Right atrium auricular region (tissue), 2 donors: Measurements from ENCODE around the gene BEGAIN. TPM values are rescaled to one million over a fixed set of nuclear protein-coding genes. Genes with fewer than 3 reads are reported as not detected.
A peak's percentile ranks its signal among the peaks of the same experiment; 100 is the strongest.

ENCODE experiments used
- DNase-seq: peaks from one replicate; pipeline ENCODE4 v3.0.0-alpha.2; 2019; ENCODE audit warnings: low spot score
- H3K27ac ChIP-seq, 2 donors: fragments of 200-600 bp; sonication (generic); 1 replicate in 1 of 2; 2 replicates in 1 of 2; pipeline ENCODE4 v1.5.1; 2016 to 2019
- H3K27me3 ChIP-seq, 2 donors: fragments of 200-600 bp; sonication (generic); one replicate each; pipeline versions ENCODE4 v1.5.1 to v1.6.0; 2017 to 2019
- H3K36me3 ChIP-seq: fragments of 200-600 bp; sonication (generic); one replicate; pipeline ENCODE4 v1.5.1; 2016
- H3K4me1 ChIP-seq, 2 donors: fragments of 200-600 bp; sonication (generic); one replicate each; pipeline versions ENCODE4 v1.5.1 to v1.6.0; 2017 to 2019
- H3K4me3 ChIP-seq, 2 donors: fragments of 200-600 bp; sonication (generic); 1 replicate in 1 of 2; 2 replicates in 1 of 2; pipeline ENCODE4 v1.5.1; 2017 to 2019; ENCODE audit warnings: mild to moderate bottlenecking in 1 of 2, moderate library complexity in 1 of 2
- H3K9me3 ChIP-seq, 2 donors: fragments of 200-600 bp; sonication (generic); one replicate each; pipeline ENCODE4 v1.5.1; 2019
- total RNA-seq, 2 donors: library from RNA; depleted of rRNA; stranded (reverse); fragments of >200 nt; gene quantifications; one replicate each; pipeline ENCODE4 v1.1.0, GENCODE V29; 2016
- TF ChIP-seq, protein P1 (sequence below), 2 donors: fragments of 200-600 bp; sonication (generic); IDR thresholded peaks; one replicate each; pipeline ENCODE4 v1.5.1; 2019; ENCODE audit warnings: antibody characterized with exemption in 2 of 2

The BEGAIN gene
- total RNA-seq, 2 donors from 2014 or later = 0.93 to 5.7 TPM

DNA sequence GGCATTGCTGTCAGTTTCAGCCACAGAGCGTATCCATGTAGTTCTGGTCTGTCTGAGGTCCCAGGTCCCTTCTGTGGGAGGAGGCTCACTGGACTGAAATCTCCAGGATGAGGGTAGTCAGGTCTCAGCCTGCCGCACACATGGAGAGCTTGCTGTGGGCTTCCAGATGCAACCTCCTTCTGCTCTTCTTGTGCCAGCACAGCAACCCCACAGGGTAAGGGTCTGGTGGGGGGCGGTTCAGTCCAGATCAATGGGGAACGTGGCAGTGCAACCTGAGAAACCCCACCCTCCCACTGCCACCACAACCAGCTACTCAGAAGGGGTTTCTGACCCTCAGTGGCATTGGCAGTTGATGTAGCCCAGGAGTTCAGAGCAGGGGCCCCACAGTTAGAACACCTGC is 61.2 kb downstream of the BEGAIN start:
- no peak overlapping the region for H3K4me3 ChIP-seq
- H3K9me3 ChIP-seq = no peaks in the 10 kb centered on the region
- no peaks in the 10 kb centered on the region for H3K4me1 ChIP-seq
- no peak overlapping the region for H3K27ac ChIP-seq
- DNase-seq = peak; percentile 52
- no peaks in the 10 kb centered on the region for H3K27me3 ChIP-seq
- peaks cover 17% of the 10 kb centered on the region for H3K36me3 ChIP-seq
- TF ChIP-seq, protein P1, sequence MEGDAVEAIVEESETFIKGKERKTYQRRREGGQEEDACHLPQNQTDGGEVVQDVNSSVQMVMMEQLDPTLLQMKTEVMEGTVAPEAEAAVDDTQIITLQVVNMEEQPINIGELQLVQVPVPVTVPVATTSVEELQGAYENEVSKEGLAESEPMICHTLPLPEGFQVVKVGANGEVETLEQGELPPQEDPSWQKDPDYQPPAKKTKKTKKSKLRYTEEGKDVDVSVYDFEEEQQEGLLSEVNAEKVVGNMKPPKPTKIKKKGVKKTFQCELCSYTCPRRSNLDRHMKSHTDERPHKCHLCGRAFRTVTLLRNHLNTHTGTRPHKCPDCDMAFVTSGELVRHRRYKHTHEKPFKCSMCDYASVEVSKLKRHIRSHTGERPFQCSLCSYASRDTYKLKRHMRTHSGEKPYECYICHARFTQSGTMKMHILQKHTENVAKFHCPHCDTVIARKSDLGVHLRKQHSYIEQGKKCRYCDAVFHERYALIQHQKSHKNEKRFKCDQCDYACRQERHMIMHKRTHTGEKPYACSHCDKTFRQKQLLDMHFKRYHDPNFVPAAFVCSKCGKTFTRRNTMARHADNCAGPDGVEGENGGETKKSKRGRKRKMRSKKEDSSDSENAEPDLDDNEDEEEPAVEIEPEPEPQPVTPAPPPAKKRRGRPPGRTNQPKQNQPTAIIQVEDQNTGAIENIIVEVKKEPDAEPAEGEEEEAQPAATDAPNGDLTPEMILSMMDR (IDR thresholded peaks at IDR 0.05) = no peak

DNA sequence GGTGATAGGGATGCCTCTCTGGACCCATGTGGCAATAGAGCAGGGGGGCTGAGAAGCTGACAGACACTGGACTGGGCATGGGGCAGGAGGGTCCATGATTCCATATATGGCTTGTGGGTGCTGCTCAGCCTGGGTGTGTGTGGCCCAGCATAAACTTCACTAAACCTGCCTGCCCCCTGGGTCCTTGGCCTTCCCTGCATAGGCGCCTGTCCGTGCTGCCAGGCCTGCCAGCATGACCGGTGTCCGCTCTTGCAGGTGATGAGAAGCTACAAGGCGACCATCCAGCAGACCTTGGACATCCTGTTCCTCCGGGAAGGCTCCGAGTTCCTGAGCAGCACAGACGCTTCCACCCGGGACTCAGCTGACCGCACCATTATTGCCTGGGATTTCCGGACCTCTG is 61.6 kb downstream of the BEGAIN start:
- no peaks in the 10 kb centered on the region for H3K4me1 ChIP-seq
- peaks cover 17% of the 10 kb centered on the region for H3K36me3 ChIP-seq
- no peak for DNase-seq
- H3K27me3 ChIP-seq = no peaks in the 10 kb centered on the region
- no peaks in the 10 kb centered on the region for H3K9me3 ChIP-seq
- H3K27ac ChIP-seq = no peak overlapping the region
- TF ChIP-seq, protein P1 (IDR thresholded peaks at IDR 0.05) = no peak
- H3K4me3 ChIP-seq = no peak overlapping the region

DNA sequence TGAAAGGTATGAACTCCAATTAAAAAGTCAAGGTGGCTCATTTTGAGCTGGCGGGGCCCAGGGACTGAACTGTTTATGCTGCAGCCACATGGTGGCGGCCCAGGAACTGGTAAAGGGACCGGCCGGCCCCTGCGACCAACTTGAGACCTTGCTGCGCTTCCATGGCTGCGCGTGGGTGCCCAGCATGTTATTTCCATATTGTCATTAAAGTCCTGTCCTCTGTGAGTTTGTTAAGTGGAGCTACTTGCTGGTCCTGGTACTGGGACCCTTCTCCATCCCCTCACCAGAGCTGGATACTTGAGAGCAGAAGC is 62.3 kb downstream of the BEGAIN start:
- peak; percentile 44 for DNase-seq
- TF ChIP-seq, protein P1 (IDR thresholded peaks at IDR 0.05) = peak in 1 of 2 donors; percentile 52
- Histone ChIP-seq H3K27ac (no peak overlapping the region), H3K9me3 (no peaks in the 10 kb centered on the region), H3K36me3 (peaks cover 14% of the 10 kb centered on the region), H3K4me1 (no peaks in the 10 kb centered on the region), H3K27me3 (no peaks in the 10 kb centered on the region), H3K4me3 (no peak overlapping the region)

DNA sequence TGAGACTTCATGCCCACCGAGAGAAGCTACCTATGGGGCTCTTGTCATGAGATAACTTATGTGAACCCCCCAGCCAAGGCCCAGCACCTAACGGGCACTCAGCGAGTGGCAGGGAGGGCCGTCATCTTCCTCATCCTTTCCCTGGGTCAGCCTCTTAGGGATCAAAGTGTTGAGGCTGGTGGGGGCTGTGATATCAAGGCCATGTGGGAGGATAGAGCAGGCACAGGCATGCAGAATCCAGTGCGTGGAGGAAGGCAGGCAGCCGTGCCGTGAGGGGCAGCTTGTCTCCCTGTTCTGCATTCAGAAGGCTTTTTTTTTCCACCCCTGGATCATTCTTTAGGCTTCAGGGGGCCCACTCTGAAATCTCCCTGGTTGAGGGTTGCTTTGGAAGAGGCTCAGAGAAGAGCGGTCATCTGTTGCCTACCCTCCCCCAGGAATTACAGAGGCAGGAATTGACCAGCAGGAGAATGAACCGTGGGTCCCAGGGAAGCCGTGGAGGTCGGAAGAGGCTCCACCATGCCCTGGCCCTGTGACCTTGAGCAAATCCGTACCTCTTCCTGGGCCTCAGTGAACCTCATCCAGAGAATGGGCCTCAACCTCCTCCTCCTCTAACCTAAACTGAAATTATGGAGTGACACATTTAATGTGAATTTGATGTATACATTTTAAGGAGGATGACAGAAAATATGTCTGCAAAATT is 62.8 kb downstream of the BEGAIN start:
- no peak for DNase-seq
- H3K9me3 ChIP-seq = no peaks in the 10 kb centered on the region
- H3K36me3 ChIP-seq = peaks cover 9% of the 10 kb centered on the region
- H3K27ac ChIP-seq = no peak overlapping the region
- H3K4me3 ChIP-seq = no peak overlapping the region
- H3K4me1 ChIP-seq = no peaks in the 10 kb centered on the region
- no peaks in the 10 kb centered on the region for H3K27me3 ChIP-seq
- TF ChIP-seq, protein P1 (IDR thresholded peaks at IDR 0.05) = no peak

DNA sequence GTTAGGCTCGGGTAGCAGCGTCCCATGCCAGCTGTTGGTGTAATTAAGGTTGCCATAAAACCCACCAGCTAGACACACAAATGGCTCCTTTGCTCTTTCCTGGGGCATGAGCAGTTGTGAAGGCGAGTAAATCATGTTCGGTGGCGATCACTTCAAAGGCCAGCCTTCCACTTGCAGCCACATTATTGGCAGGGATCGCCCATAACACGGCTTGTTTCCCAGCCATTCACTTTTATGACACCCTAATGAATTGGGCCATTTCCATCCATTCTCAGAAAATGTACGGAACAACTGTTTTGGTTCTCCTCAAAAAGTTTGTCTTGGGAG is 63.4 kb downstream of the BEGAIN start:
- no peak overlapping the region for H3K27ac ChIP-seq
- no peaks in the 10 kb centered on the region for H3K4me1 ChIP-seq
- no peaks in the 10 kb centered on the region for H3K9me3 ChIP-seq
- H3K27me3 ChIP-seq = no peaks in the 10 kb centered on the region
- H3K4me3 ChIP-seq = no peak overlapping the region
- no peak for DNase-seq
- TF ChIP-seq, protein P1 (IDR thresholded peaks at IDR 0.05) = no peak
- peaks cover 6% of the 10 kb centered on the region for H3K36me3 ChIP-seq
